GM18502 (cell line): ENCODE results near the gene RNF39.

Experiments
- ATAC-seq: cut with Tn5 transposase; IDR thresholded peaks from one replicate; pipeline ENCODE4 v1.9.1; 2021; ENCODE audit warnings: mild to moderate bottlenecking; ENCODE audit not compliant: unreplicated experiment, poor library complexity

Gene RNF39

GRCh38 chr6:30022189-30022588, 53.4 kb downstream of the RNF39 start:
- no peak for ATAC-seq

DNA sequence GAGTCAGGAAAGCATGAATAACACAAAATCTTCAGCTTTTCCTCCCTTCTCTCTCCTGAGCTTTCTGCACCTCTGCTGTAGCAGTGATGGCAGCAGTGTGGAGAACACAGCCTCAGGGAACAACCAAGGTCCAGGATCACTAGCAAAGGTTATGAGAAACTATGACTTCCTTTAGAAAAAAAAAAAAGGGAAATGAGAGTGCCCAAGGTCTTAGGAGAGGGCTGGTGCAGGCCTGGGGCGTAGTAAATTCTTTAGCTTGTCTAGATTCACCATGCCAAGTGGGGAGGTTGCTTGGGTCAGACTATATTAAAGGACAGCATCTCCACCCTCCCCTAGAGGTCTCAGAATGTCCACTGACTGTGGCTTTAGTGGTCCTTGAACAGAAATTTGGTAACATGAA, 54.9 kb downstream of the RNF39 start:
- ATAC-seq, result no peak
